ENCODE data around the gene NR5A2.

DNA sequence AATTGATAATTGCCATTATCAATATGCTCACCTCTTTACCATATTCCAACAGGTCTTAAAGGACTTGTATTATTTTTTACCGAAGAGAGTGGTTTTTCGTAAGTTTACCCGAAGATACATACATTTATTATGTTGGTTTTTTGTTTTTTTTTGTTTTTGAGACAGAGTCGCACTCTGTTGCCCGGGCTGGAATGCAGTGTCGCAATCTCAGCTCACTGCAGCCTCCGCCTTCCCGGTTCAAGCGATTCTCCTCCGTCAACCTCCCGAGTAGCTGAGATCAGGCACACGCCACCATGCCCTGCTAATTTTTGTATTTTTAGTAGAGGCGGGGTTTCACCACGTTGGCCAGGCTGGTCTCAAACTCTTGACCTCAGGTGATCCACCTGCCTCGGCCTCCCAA is 30.8 kb downstream of the NR5A2 start:
- no peak for TF ChIP-seq POLR2A (IDR thresholded peaks at IDR 0.05)
- TF ChIP-seq, protein P1, sequence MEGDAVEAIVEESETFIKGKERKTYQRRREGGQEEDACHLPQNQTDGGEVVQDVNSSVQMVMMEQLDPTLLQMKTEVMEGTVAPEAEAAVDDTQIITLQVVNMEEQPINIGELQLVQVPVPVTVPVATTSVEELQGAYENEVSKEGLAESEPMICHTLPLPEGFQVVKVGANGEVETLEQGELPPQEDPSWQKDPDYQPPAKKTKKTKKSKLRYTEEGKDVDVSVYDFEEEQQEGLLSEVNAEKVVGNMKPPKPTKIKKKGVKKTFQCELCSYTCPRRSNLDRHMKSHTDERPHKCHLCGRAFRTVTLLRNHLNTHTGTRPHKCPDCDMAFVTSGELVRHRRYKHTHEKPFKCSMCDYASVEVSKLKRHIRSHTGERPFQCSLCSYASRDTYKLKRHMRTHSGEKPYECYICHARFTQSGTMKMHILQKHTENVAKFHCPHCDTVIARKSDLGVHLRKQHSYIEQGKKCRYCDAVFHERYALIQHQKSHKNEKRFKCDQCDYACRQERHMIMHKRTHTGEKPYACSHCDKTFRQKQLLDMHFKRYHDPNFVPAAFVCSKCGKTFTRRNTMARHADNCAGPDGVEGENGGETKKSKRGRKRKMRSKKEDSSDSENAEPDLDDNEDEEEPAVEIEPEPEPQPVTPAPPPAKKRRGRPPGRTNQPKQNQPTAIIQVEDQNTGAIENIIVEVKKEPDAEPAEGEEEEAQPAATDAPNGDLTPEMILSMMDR (IDR thresholded peaks at IDR 0.05): no peak

Data from body of pancreas (tissue), 4 donors.